Measurements from ENCODE around the gene ACIN1.

DNA sequence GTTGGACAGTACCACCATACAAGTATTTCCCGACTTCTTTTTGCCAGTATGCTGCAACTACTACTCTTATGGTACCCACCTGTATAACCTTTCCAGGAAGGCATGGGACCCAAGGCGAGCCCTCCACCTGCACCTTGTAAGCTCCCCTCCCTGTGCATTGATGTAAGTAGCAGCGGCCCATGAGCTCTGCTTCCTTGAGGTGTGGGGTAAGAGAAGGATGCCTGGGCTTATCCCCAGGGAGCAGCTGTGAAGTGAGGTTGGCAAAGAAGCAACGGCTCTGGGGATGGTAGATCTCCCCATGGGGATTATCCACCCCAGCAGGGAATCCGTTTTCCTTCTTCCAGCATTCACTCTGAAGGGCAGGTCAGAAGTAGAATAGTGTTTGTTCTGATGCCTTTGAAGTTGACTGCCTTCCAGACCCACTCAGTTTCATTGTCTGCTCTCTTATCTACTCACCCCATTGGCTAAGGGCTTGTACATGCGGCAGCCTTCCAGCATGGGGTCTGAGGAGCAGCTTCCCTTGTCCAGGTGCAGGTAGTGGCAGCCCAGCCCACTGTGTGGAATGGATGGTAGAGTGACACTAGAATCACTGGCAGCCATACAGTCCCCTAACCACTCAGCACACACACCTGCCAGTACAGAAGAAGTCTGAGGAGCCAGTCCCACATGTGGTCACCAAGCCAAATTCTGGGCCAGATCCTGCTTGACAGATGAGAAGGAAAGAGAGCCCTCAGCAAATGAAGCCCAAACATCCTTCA lies 6.5 kb upstream of the ACIN1 start:
- TF ChIP-seq GABPA (IDR thresholded peaks at IDR 0.05; ENCODE audit: low read depth), result no peak
- TF ChIP-seq, protein P1, sequence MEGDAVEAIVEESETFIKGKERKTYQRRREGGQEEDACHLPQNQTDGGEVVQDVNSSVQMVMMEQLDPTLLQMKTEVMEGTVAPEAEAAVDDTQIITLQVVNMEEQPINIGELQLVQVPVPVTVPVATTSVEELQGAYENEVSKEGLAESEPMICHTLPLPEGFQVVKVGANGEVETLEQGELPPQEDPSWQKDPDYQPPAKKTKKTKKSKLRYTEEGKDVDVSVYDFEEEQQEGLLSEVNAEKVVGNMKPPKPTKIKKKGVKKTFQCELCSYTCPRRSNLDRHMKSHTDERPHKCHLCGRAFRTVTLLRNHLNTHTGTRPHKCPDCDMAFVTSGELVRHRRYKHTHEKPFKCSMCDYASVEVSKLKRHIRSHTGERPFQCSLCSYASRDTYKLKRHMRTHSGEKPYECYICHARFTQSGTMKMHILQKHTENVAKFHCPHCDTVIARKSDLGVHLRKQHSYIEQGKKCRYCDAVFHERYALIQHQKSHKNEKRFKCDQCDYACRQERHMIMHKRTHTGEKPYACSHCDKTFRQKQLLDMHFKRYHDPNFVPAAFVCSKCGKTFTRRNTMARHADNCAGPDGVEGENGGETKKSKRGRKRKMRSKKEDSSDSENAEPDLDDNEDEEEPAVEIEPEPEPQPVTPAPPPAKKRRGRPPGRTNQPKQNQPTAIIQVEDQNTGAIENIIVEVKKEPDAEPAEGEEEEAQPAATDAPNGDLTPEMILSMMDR (IDR thresholded peaks at IDR 0.05; ENCODE audit: insufficient read depth, low read length), result no peak
- TF ChIP-seq, protein P2, sequence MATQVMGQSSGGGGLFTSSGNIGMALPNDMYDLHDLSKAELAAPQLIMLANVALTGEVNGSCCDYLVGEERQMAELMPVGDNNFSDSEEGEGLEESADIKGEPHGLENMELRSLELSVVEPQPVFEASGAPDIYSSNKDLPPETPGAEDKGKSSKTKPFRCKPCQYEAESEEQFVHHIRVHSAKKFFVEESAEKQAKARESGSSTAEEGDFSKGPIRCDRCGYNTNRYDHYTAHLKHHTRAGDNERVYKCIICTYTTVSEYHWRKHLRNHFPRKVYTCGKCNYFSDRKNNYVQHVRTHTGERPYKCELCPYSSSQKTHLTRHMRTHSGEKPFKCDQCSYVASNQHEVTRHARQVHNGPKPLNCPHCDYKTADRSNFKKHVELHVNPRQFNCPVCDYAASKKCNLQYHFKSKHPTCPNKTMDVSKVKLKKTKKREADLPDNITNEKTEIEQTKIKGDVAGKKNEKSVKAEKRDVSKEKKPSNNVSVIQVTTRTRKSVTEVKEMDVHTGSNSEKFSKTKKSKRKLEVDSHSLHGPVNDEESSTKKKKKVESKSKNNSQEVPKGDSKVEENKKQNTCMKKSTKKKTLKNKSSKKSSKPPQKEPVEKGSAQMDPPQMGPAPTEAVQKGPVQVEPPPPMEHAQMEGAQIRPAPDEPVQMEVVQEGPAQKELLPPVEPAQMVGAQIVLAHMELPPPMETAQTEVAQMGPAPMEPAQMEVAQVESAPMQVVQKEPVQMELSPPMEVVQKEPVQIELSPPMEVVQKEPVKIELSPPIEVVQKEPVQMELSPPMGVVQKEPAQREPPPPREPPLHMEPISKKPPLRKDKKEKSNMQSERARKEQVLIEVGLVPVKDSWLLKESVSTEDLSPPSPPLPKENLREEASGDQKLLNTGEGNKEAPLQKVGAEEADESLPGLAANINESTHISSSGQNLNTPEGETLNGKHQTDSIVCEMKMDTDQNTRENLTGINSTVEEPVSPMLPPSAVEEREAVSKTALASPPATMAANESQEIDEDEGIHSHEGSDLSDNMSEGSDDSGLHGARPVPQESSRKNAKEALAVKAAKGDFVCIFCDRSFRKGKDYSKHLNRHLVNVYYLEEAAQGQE (IDR thresholded peaks at IDR 0.05; ENCODE audit: insufficient replicate concordance, low read depth), result no peak
- TF ChIP-seq POLR2AphosphoS5 (IDR thresholded peaks at IDR 0.05; ENCODE audit: low read depth), result no peak
